Embryonic facial prominence (tissue), 1 donor: ENCODE results near the gene RBPJL.
"Not testable (repeated sequence)": the region's sequence is repeated elsewhere in the genome, so short reads cannot be mapped to it uniquely, and the experiment has no call there.

Experiments
- DNase-seq: peaks from one replicate; pipeline ENCODE4 v3.0.0-alpha.2; 2016; ENCODE audit errors: extremely low spot score

Gene RBPJL

GRCh38 chr20:45342855-45343531 is 36.4 kb downstream of the RBPJL start:
- no peak for DNase-seq

- DNase-seq: no peak
Observed at GRCh38 chr20:45343532-45344167, 37.0 kb downstream of the RBPJL start.

GRCh38 chr20:45344168-45344860 is 37.7 kb downstream of the RBPJL start:
- DNase-seq: no peak

GRCh38 chr20:45345104-45345936 is 38.7 kb downstream of the RBPJL start:
- no peak for DNase-seq

GRCh38 chr20:45346291-45346718 is 39.7 kb downstream of the RBPJL start:
- no peak for DNase-seq

- no peak for DNase-seq
Observed at GRCh38 chr20:45346851-45347250, 40.2 kb downstream of the RBPJL start.

- no peak for DNase-seq
Observed at GRCh38 chr20:45347297-45347935, 40.8 kb downstream of the RBPJL start.

- no peak for DNase-seq
Observed at GRCh38 chr20:45347936-45348778, 41.5 kb downstream of the RBPJL start, which contains the start of gene SDC4. SDC4 (minus strand) TSS chr20:45348424; CDS start chr20:45348384, 40 bp downstream.

- DNase-seq: no peak
Observed at GRCh38 chr20:45350217-45350616, 43.6 kb downstream of the RBPJL start.

GRCh38 chr20:45350795-45351194 is 44.2 kb downstream of the RBPJL start:
- not testable (repeated sequence) for DNase-seq

GRCh38 chr20:45352729-45353128 is 46.1 kb downstream of the RBPJL start:
- DNase-seq: no peak

- no peak for DNase-seq
Observed at GRCh38 chr20:45353746-45354145, 47.1 kb downstream of the RBPJL start.

GRCh38 chr20:45354423-45355208 is 48.0 kb downstream of the RBPJL start:
- DNase-seq: no peak

GRCh38 chr20:45355209-45356084 is 48.8 kb downstream of the RBPJL start:
- no peak for DNase-seq

- DNase-seq: no peak
Observed at GRCh38 chr20:45358282-45359068, 51.8 kb downstream of the RBPJL start.

- DNase-seq: no peak
Observed at GRCh38 chr20:45359069-45359405, 52.4 kb downstream of the RBPJL start.

- DNase-seq: no peak
Observed at GRCh38 chr20:45359406-45360148, 52.9 kb downstream of the RBPJL start.
